SK-N-SH treated with all-trans-retinoic acid at 6 μM for 48 hours (cell line): Measurements from ENCODE around the gene RAMP3.

ENCODE experiments used
- ATAC-seq: fragments of 200-7000 bp; cut with Tn5 transposase; 3 replicates; pipeline ENCODE4 v1.9.1; 2020; ENCODE audit warnings: mild to moderate bottlenecking, moderate library complexity
- ARNTL ChIP-seq: fragments of 450-650 bp; formaldehyde crosslinking; IDR thresholded peaks from 2 replicates; pipeline ENCODE4 v1.5.0; 2020; ENCODE audit warnings: low read depth, mild to moderate bottlenecking, moderate library complexity, borderline replicate concordance
- ESRRG ChIP-seq: fragments of 250-450 bp; sonication (Bioruptor Pico); IDR thresholded peaks from 2 replicates; pipeline ENCODE4 v1.6.1; 2021; ENCODE audit warnings: mild to moderate bottlenecking
- GLIS3 ChIP-seq: fragments of 250-450 bp; sonication (Bioruptor Pico); IDR thresholded peaks from 2 replicates; pipeline ENCODE4 v1.5.0; 2020; ENCODE audit warnings: mild to moderate bottlenecking, moderate library complexity
- ISL1 ChIP-seq: fragments of 250-450 bp; sonication (Bioruptor Pico); IDR thresholded peaks from 2 replicates; pipeline ENCODE4 v2.1.2; 2022; ENCODE audit warnings: mild to moderate bottlenecking, moderate library complexity
- OSR1 ChIP-seq: fragments of 250-450 bp; sonication (Bioruptor Pico); IDR thresholded peaks from 2 replicates; pipeline ENCODE4 v1.8.0; 2022; ENCODE audit warnings: moderate library complexity, mild to moderate bottlenecking, inconsistent platforms
- TCF4 ChIP-seq: fragments of 250-450 bp; sonication (Bioruptor Pico); IDR thresholded peaks from 2 replicates; pipeline ENCODE4 v1.8.0; 2021; ENCODE audit warnings: mild to moderate bottlenecking, moderate library complexity, borderline replicate concordance
- TSHZ2 ChIP-seq: fragments of 250-450 bp; sonication (Bioruptor Pico); IDR thresholded peaks from 2 replicates; pipeline ENCODE4 v1.5.0; 2020; ENCODE audit warnings: mild to moderate bottlenecking, moderate library complexity
- ZC3H10 ChIP-seq: fragments of 250-450 bp; sonication (Bioruptor Pico); IDR thresholded peaks from 2 replicates; pipeline ENCODE4 v1.5.1; 2021; ENCODE audit warnings: mild to moderate bottlenecking, moderate library complexity
- ZFP3 ChIP-seq: fragments of 250-450 bp; sonication (Bioruptor Pico); IDR thresholded peaks from 2 replicates; pipeline ENCODE4 v1.5.0; 2020; ENCODE audit warnings: mild to moderate bottlenecking, moderate library complexity
- ZFP30 ChIP-seq: fragments of 450-650 bp; formaldehyde crosslinking; IDR thresholded peaks from 2 replicates; pipeline ENCODE4 v1.5.0; 2022; ENCODE audit warnings: mild to moderate bottlenecking, moderate library complexity
- ZNF565 ChIP-seq: fragments of 450-650 bp; formaldehyde crosslinking; conservative IDR thresholded peaks from 2 replicates; pipeline ENCODE4 v1.5.0; 2020; ENCODE audit warnings: low read depth, mild to moderate bottlenecking, moderate library complexity
- ZNF70 ChIP-seq: fragments of 450-650 bp; formaldehyde crosslinking; IDR thresholded peaks from 2 replicates; pipeline ENCODE4 v1.5.0; 2020; ENCODE audit warnings: mild to moderate bottlenecking, moderate library complexity
- ZNF8 ChIP-seq: fragments of 450-650 bp; formaldehyde crosslinking; IDR thresholded peaks from 2 replicates; pipeline ENCODE4 v1.5.0; 2020; ENCODE audit warnings: mild to moderate bottlenecking, moderate library complexity
- TF ChIP-seq, protein P1 (sequence below): fragments of 250-450 bp; sonication (Bioruptor Pico); IDR thresholded peaks from 2 replicates; pipeline ENCODE4 v1.5.1; 2020; ENCODE audit warnings: low read depth, mild to moderate bottlenecking, moderate library complexity
- TF ChIP-seq, protein P2 (sequence below): fragments of 250-450 bp; sonication (Bioruptor Pico); IDR thresholded peaks from 2 replicates; pipeline ENCODE4 v1.8.0; 2020; ENCODE audit warnings: mild to moderate bottlenecking, moderate library complexity, borderline replicate concordance

RAMP3 gene

GRCh38 chr7:45136106-45137060 lies 21.2 kb upstream of the RAMP3 start:
- ATAC-seq: peak; percentile 91
- TF ChIP-seq, protein P1, sequence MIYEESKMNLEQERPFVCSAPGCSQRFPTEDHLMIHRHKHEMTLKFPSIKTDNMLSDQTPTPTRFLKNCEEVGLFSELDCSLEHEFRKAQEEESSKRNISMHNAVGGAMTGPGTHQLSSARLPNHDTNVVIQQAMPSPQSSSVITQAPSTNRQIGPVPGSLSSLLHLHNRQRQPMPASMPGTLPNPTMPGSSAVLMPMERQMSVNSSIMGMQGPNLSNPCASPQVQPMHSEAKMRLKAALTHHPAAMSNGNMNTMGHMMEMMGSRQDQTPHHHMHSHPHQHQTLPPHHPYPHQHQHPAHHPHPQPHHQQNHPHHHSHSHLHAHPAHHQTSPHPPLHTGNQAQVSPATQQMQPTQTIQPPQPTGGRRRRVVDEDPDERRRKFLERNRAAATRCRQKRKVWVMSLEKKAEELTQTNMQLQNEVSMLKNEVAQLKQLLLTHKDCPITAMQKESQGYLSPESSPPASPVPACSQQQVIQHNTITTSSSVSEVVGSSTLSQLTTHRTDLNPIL (CRISPR knock-in tag): no peak
- TF ChIP-seq ZFP30 (CRISPR knock-in tag): no peak
- no peak for TF ChIP-seq OSR1 (CRISPR knock-in tag)
- TF ChIP-seq GLIS3 (CRISPR knock-in tag): no peak
- no peak for TF ChIP-seq ESRRG (CRISPR knock-in tag)
- TF ChIP-seq, protein P2, sequence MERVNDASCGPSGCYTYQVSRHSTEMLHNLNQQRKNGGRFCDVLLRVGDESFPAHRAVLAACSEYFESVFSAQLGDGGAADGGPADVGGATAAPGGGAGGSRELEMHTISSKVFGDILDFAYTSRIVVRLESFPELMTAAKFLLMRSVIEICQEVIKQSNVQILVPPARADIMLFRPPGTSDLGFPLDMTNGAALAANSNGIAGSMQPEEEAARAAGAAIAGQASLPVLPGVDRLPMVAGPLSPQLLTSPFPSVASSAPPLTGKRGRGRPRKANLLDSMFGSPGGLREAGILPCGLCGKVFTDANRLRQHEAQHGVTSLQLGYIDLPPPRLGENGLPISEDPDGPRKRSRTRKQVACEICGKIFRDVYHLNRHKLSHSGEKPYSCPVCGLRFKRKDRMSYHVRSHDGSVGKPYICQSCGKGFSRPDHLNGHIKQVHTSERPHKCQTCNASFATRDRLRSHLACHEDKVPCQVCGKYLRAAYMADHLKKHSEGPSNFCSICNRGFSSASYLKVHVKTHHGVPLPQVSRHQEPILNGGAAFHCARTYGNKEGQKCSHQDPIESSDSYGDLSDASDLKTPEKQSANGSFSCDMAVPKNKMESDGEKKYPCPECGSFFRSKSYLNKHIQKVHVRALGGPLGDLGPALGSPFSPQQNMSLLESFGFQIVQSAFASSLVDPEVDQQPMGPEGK: no peak
- no peak for TF ChIP-seq ARNTL (CRISPR knock-in tag)
- TF ChIP-seq TSHZ2 (CRISPR knock-in tag): no peak
- TF ChIP-seq, all 23 proteins: peak for 0

DNA sequence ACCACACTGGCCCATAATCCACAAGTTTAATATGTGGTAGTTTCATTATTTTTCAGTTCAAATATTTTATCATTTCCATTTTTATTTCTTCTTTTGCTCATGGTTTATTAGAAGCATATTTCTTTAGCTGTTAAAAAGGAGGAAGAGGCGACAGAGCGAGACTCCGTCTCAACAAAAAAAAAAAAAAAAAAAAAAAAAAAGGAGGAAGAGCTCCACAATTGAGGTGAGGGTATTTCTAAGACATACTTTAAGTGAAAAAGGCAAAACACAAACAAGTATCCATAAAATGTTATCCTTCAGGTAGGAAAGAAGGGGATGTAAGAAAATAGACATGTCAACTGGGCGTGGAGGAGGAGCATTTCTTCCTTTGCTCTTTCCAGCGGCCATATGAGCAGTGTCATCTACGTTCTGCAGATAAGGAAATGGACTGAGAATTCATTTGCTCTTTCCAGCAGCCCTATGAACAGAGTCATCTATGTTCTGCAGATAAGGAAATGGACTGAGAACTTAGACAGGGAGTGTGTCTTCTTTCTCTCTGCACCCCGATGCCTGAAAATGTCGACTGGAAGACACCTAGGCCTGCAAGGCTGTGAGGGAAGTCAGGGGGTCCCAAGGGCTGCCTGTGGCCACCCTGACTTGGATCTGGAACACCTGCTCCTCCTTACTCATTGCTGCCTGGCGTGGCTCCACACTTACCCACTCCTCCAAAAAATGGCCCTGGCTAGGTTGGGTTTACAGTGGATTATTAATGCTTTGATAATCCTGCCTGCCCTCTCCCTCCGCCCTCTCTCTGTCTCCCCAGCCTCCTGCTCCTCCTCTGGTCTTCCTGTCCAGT lies 18.9 kb upstream of the RAMP3 start:
- no peak for ATAC-seq
- TF ChIP-seq, protein P2: no peak
- TF ChIP-seq ESRRG (CRISPR knock-in tag) (no peak), ZC3H10 (CRISPR knock-in tag) (no peak), ZNF70 (CRISPR knock-in tag) (no peak), GLIS3 (CRISPR knock-in tag) (no peak), ZNF565 (CRISPR knock-in tag) (no peak), ZFP3 (no peak), TSHZ2 (CRISPR knock-in tag) (no peak), ARNTL (CRISPR knock-in tag) (no peak)

GRCh38 chr7:45140827-45141226 lies 16.8 kb upstream of the RAMP3 start:
- ATAC-seq: no peak
- TF ChIP-seq, protein P2: no peak
- no peak for TF ChIP-seq TCF4 (CRISPR knock-in tag)
- no peak for TF ChIP-seq TSHZ2 (CRISPR knock-in tag)
- no peak for TF ChIP-seq ZNF70 (CRISPR knock-in tag)
- TF ChIP-seq ZFP3: no peak
- no peak for TF ChIP-seq ISL1 (CRISPR knock-in tag)
- TF ChIP-seq ZC3H10 (CRISPR knock-in tag): no peak
- no peak for TF ChIP-seq ZNF8 (CRISPR knock-in tag)
